Prostate gland (tissue), 2 donors: ENCODE data around the gene SMIM8.

Source experiments
- CTCF ChIP-seq, 4 experiments: fragments of 200-600 bp in 2 of 4; fragments of 450-650 bp in 2 of 4; sonication (generic) in 2 of 4; IDR thresholded peaks; 1 replicate in 3 of 4; 2 replicates in 1 of 4; pipeline ENCODE4 v1.5.1; 2016 to 2019; ENCODE audit warnings: antibody characterized with exemption in 4 of 4, mild to moderate bottlenecking in 2 of 4, moderate library complexity in 2 of 4
- POLR2A ChIP-seq: fragments of 450-650 bp; IDR thresholded peaks from one replicate; pipeline ENCODE4 v1.6.1; 2016; ENCODE audit warnings: antibody characterized with exemption, mild to moderate bottlenecking
- POLR2AphosphoS5 ChIP-seq: sonication (generic); formaldehyde crosslinking; IDR thresholded peaks from one replicate; pipeline ENCODE4 v1.6.1; 2017; ENCODE audit warnings: antibody characterized with exemption

- TF ChIP-seq CTCF (IDR thresholded peaks at IDR 0.05) (no peak), POLR2A (no peak), POLR2AphosphoS5 (no peak)
Observed at GRCh38 chr6:87366072-87366827, 43.9 kb downstream of the SMIM8 start.
